Trophoblast cell (in vitro differentiated cells and primary cell): ENCODE results near the gene ZC3H12D.

Experiments used
- DNase-seq, 2 donors: peaks; one replicate each; pipeline ENCODE4 v3.0.0-alpha.2; 2016
- H2AFZ ChIP-seq: 2 replicates; pipeline ENCODE4 v1.6.1; 2013; ENCODE audit warnings: low read length, moderate library complexity, mild to moderate bottlenecking; ENCODE audit not compliant: insufficient read depth, poor library complexity
- H2AK5ac ChIP-seq: 2 replicates; pipeline ENCODE4 v1.6.1; 2013; ENCODE audit warnings: mild to moderate bottlenecking, low read length
- H2BK120ac ChIP-seq: 2 replicates; pipeline ENCODE4 v1.6.1; 2013; ENCODE audit warnings: low read length, mild to moderate bottlenecking, moderate library complexity; ENCODE audit not compliant: insufficient read depth, poor library complexity
- H2BK12ac ChIP-seq: 2 replicates; pipeline ENCODE4 v1.6.1; 2013; ENCODE audit warnings: mild to moderate bottlenecking, low read length, moderate library complexity
- H2BK5ac ChIP-seq: 2 replicates; pipeline ENCODE4 v1.6.1; 2013; ENCODE audit warnings: low read length, low read depth, moderate library complexity, mild to moderate bottlenecking; ENCODE audit not compliant: poor library complexity
- H3K14ac ChIP-seq: 2 replicates; pipeline ENCODE4 v1.6.1; 2013; ENCODE audit warnings: mild to moderate bottlenecking, low read length
- H3K18ac ChIP-seq: 2 replicates; pipeline ENCODE4 v1.6.1; 2013; ENCODE audit warnings: mild to moderate bottlenecking, low read length
- H3K23ac ChIP-seq: 2 replicates; pipeline ENCODE4 v1.6.1; 2013; ENCODE audit warnings: low read length
- H3K27ac ChIP-seq: 2 replicates; pipeline ENCODE4 v1.5.1; 2013; ENCODE audit warnings: low read depth, mild to moderate bottlenecking, inconsistent platforms, low read length, moderate library complexity
- H3K27me3 ChIP-seq: 2 replicates; pipeline ENCODE4 v1.6.1; 2013; ENCODE audit warnings: inconsistent platforms, mild to moderate bottlenecking, low read length, moderate library complexity; ENCODE audit not compliant: insufficient read depth
- H3K36me3 ChIP-seq, 2 experiments: 1 replicate in 1 of 2; 2 replicates in 1 of 2; pipeline ENCODE4 v1.6.1; 2013; ENCODE audit warnings: low read length in 2 of 2, mild to moderate bottlenecking in 2 of 2, moderate library complexity in 1 of 2; ENCODE audit not compliant: insufficient read depth in 2 of 2, control insufficient read depth in 1 of 2
- H3K4ac ChIP-seq: 2 replicates; pipeline ENCODE4 v1.6.1; 2013; ENCODE audit warnings: low read depth, mild to moderate bottlenecking, low read length, moderate library complexity
- H3K4me1 ChIP-seq, 2 experiments: 1 replicate in 1 of 2; 2 replicates in 1 of 2; pipeline ENCODE4 v1.6.1; 2013; ENCODE audit warnings: low read length in 2 of 2, mild to moderate bottlenecking in 2 of 2, moderate library complexity in 1 of 2; ENCODE audit not compliant: insufficient read depth in 2 of 2, control insufficient read depth in 1 of 2
- H3K4me2 ChIP-seq: 2 replicates; pipeline ENCODE4 v1.6.1; 2013; ENCODE audit warnings: inconsistent platforms, mild to moderate bottlenecking, low read length, moderate library complexity
- H3K4me3 ChIP-seq: 2 replicates; pipeline ENCODE4 v1.5.1; 2013; ENCODE audit warnings: mild to moderate bottlenecking, low read depth, low read length, inconsistent platforms
- H3K79me1 ChIP-seq: one replicate; pipeline ENCODE4 v1.6.1; 2013; ENCODE audit warnings: low read length
- H3K79me2 ChIP-seq: 2 replicates; pipeline ENCODE4 v1.6.1; 2013; ENCODE audit warnings: low read length, mild to moderate bottlenecking; ENCODE audit not compliant: control insufficient read depth, insufficient read depth, poor library complexity
- H3K9ac ChIP-seq: 2 replicates; pipeline ENCODE4 v1.6.1; 2013; ENCODE audit warnings: mild to moderate bottlenecking, low read length
- H3K9me3 ChIP-seq: 2 replicates; pipeline ENCODE4 v1.6.1; 2013; ENCODE audit warnings: low read depth, mild to moderate bottlenecking, control low read depth, inconsistent platforms, low read length; ENCODE audit not compliant: insufficient read depth
- H4K12ac ChIP-seq: 2 replicates; pipeline ENCODE4 v1.6.1; 2013; ENCODE audit warnings: low read depth, mild to moderate bottlenecking, low read length, moderate library complexity
- H4K8ac ChIP-seq: 2 replicates; pipeline ENCODE4 v1.6.1; 2013; ENCODE audit warnings: low read depth, mild to moderate bottlenecking, low read length, moderate library complexity
- H4K91ac ChIP-seq: one replicate; pipeline ENCODE4 v1.6.1; 2013; ENCODE audit warnings: low read depth, mild to moderate bottlenecking, low read length, moderate library complexity
- WGBS: extraction: QIAGEN DNeasy Blood & Tissue Kit; methylation state at CpG from one replicate; pipeline ENCODE4 v1.1.7; 2013; ENCODE audit warnings: missing lambda C conversion rate; ENCODE audit not compliant: insufficient read length, insufficient coverage; ENCODE audit errors: extremely low coverage; 5-methylcytosine and 5-hydroxymethylcytosine counted together

The ZC3H12D gene

GRCh38 chr6:149510793-149511512 is 26.1 kb upstream of the ZC3H12D start:
- no peak for DNase-seq
- Histone ChIP-seq H2BK12ac (no peak overlapping the region), H3K4me1 (peaks cover 0 to 3% of the 10 kb centered on the region in 2 experiments), H4K91ac (no peak overlapping the region), H4K8ac (no peak overlapping the region), H3K36me3 (peaks cover 6 to 8% of the 10 kb centered on the region in 2 experiments), H2AFZ (no peak overlapping the region), H3K27ac (no peak overlapping the region), H2AK5ac (no peak overlapping the region), H3K23ac (no peak overlapping the region), H3K4me2 (no peak overlapping the region), H3K4ac (no peak overlapping the region), H3K27me3 (no peaks in the 10 kb centered on the region), H2BK120ac (no peak overlapping the region), H3K9me3 (no peaks in the 10 kb centered on the region), H3K18ac (no peak overlapping the region), H3K79me1 (no peaks in the 10 kb centered on the region), H3K9ac (no peak overlapping the region), H3K79me2 (no peaks in the 10 kb centered on the region), H4K12ac (no peak overlapping the region), H3K4me3 (no peak overlapping the region), H2BK5ac (no peak overlapping the region), H3K14ac (no peak overlapping the region)
- no CpG with 5 or more reads among the region's 4 CpGs for WGBS

- Histone ChIP-seq H2BK12ac (no peak overlapping the region), H3K27ac (no peak overlapping the region), H3K36me3 (peaks cover 6% of the 10 kb centered on the region in 2 experiments), H2AFZ (no peak overlapping the region), H2BK120ac (no peak overlapping the region), H2AK5ac (no peak overlapping the region), H3K4me2 (no peak overlapping the region), H3K27me3 (no peaks in the 10 kb centered on the region), H3K79me2 (no peaks in the 10 kb centered on the region), H3K9me3 (no peaks in the 10 kb centered on the region), H3K79me1 (no peaks in the 10 kb centered on the region), H3K4me3 (no peak overlapping the region), H3K23ac (no peak overlapping the region), H4K8ac (no peak overlapping the region), H4K91ac (no peak overlapping the region), H3K4me1 (no peaks in the 10 kb centered on the region), H2BK5ac (no peak overlapping the region), H4K12ac (no peak overlapping the region), H3K18ac (no peak overlapping the region), H3K9ac (no peak overlapping the region), H3K14ac (no peak overlapping the region), H3K4ac (no peak overlapping the region)
- no peak for DNase-seq
- no CpG with 5 or more reads among the region's 3 CpGs for WGBS
These were observed 23.7 kb upstream of the ZC3H12D start for GRCh38 chr6:149508485-149508884.

GRCh38 chr6:149503872-149504271 is 19.1 kb upstream of the ZC3H12D start:
- H3K23ac ChIP-seq: no peak overlapping the region
- no peak overlapping the region for H4K12ac ChIP-seq
- no peak overlapping the region for H2AK5ac ChIP-seq
- no peak overlapping the region for H2AFZ ChIP-seq
- H3K9me3 ChIP-seq: no peaks in the 10 kb centered on the region
- no peak for DNase-seq
- H3K36me3 ChIP-seq: peaks cover 0 to 2% of the 10 kb centered on the region in 2 experiments
- H2BK12ac ChIP-seq: no peak overlapping the region
- no peaks in the 10 kb centered on the region for H3K79me2 ChIP-seq
- no peak overlapping the region for H4K8ac ChIP-seq
- no peak overlapping the region for H4K91ac ChIP-seq
- no peak overlapping the region for H2BK5ac ChIP-seq
- H3K4me3 ChIP-seq: no peak overlapping the region
- H3K27ac ChIP-seq: no peak overlapping the region
- no CpG with 5 or more reads among the region's 2 CpGs for WGBS
- H3K4ac ChIP-seq: no peak overlapping the region
- no peaks in the 10 kb centered on the region for H3K79me1 ChIP-seq
- H3K9ac ChIP-seq: no peak overlapping the region
- no peak overlapping the region for H2BK120ac ChIP-seq
- no peaks in the 10 kb centered on the region for H3K4me1 ChIP-seq
- H3K14ac ChIP-seq: no peak overlapping the region
- no peak overlapping the region for H3K4me2 ChIP-seq
- H3K27me3 ChIP-seq: no peaks in the 10 kb centered on the region
- no peak overlapping the region for H3K18ac ChIP-seq

- H3K27me3 ChIP-seq: no peaks in the 10 kb centered on the region
- peaks cover 0 to 2% of the 10 kb centered on the region in 2 experiments for H3K36me3 ChIP-seq
- no peak overlapping the region for H3K9ac ChIP-seq
- H3K14ac ChIP-seq: no peak overlapping the region
- no peak overlapping the region for H3K23ac ChIP-seq
- no peak for DNase-seq
- H3K27ac ChIP-seq: no peak overlapping the region
- H2AK5ac ChIP-seq: no peak overlapping the region
- no peak overlapping the region for H4K8ac ChIP-seq
- no peak overlapping the region for H4K91ac ChIP-seq
- H2AFZ ChIP-seq: no peak overlapping the region
- H3K79me1 ChIP-seq: no peaks in the 10 kb centered on the region
- no peak overlapping the region for H3K4me3 ChIP-seq
- no CpG with 5 or more reads among the region's 2 CpGs for WGBS
- H2BK5ac ChIP-seq: no peak overlapping the region
- no peak overlapping the region for H3K4me2 ChIP-seq
- no peak overlapping the region for H2BK12ac ChIP-seq
- no peak overlapping the region for H3K4ac ChIP-seq
- H3K4me1 ChIP-seq: no peaks in the 10 kb centered on the region
- no peaks in the 10 kb centered on the region for H3K79me2 ChIP-seq
- H3K18ac ChIP-seq: no peak overlapping the region
- no peak overlapping the region for H4K12ac ChIP-seq
- H3K9me3 ChIP-seq: no peaks in the 10 kb centered on the region
- no peak overlapping the region for H2BK120ac ChIP-seq
These were observed 18.5 kb upstream of the ZC3H12D start for GRCh38 chr6:149503276-149503675.
